ENCODE data around the gene SMIM28.
"Not testable (repeated sequence)": the region's sequence is repeated elsewhere in the genome, so short reads cannot be mapped to it uniquely, and the experiment has no call there.

SMIM28 gene

GRCh38 chr6:138405816-138406413 lies 28.2 kb downstream of the SMIM28 start:
- DNase-seq (ENCODE audit: low spot score) = no peak

DNA sequence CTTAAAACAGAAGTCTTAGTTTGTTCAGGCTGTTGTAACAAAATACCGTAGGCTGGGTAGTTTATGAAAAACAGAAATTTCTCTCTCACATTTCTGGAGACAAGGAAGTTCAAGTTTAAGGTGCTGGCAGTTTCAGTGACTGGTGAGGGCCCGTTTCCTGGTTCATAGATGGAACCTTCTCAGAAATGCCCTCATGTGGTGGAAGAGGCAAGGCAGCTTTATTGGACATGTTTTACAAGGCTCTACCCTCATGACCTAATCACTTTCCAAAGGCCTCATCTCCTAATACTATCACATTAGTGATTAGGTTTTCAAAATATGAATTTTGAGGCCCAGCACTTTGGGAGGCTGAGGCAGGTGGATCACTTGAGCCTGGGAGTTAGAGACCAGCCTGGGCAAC lies 28.7 kb downstream of the SMIM28 start:
- DNase-seq (ENCODE audit: low spot score) = no peak

- DNase-seq (ENCODE audit: low spot score) = no peak
Observed at GRCh38 chr6:138410048-138410735, 32.5 kb downstream of the SMIM28 start.

- no peak for DNase-seq (ENCODE audit: low spot score)
Observed at GRCh38 chr6:138410972-138411880, 33.5 kb downstream of the SMIM28 start.

DNA sequence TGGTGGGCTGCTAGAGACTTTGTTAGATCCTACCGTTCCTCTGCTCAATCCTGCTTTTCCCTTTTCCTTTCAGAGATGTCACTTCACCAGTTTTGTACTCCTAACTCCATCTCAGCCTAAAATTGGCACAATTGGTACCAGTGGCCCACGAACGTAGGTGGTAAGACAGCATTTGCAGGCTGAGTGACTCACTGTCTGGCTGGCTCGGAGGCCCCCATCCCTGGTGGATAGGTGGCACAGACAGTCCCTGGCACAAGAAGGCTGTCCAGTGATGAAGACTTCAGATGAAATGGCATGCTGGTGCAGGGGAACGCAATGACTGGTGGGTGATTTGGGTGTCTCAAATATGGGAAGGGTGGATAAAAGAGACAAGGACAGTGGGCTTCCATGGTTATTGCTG lies 37.4 kb downstream of the SMIM28 start:
- DNase-seq (ENCODE audit: low spot score) = no peak

DNA sequence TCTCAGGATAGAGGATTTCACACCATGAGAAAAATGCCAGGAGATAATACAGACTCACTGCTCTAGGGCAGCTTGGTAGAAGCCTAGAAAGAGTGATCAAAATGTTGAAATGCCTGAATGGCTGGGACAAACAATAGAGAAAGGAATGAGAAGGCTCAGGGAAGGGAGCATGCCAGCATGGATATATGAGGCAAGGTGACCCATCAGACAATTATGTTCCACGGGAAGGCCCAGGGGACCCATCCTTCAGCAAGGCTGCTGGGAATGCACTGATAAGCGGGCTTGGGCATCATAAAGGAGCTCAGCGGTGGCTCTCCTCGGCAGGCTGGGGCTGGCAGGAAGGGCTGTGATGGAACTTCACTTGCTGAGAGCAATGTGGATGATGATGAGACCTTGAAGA lies 38.5 kb downstream of the SMIM28 start:
- DNase-seq (ENCODE audit: low spot score) = no peak

GRCh38 chr6:138417493-138418117 lies 39.9 kb downstream of the SMIM28 start:
- no peak for DNase-seq (ENCODE audit: low spot score)

DNA sequence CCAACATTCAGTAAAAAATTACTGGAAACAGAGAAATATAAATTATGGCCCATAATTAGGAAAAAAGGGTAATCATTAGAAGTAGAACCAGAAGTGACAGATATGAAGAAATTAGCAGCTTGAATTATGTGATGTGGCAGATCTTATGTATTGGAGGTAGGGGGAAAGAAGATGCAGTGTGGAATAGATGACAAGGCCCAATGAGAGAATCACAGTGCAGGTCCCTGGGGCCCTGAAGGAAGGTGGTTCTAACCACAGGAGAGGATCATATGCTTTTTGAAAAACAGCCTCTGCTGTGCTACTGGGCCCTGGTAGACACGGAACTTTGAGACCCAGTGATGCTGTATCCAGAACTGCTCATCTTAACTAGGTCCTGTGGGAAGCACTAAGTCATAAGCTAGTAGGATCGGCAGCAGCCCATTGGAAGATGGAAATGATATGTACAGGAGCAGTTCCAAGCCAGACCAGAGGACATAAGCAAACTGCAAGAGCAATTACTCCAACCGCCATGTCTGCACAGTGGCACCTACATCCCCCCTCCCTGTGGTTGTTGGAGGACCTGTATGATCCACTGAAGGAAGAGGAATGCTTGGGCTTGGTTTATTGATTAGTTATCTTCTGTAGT lies 40.5 kb downstream of the SMIM28 start:
- DNase-seq (ENCODE audit: low spot score) = no peak

- DNase-seq (ENCODE audit: low spot score) = no peak
Observed at GRCh38 chr6:138419766-138420165, 42.1 kb downstream of the SMIM28 start.

DNA sequence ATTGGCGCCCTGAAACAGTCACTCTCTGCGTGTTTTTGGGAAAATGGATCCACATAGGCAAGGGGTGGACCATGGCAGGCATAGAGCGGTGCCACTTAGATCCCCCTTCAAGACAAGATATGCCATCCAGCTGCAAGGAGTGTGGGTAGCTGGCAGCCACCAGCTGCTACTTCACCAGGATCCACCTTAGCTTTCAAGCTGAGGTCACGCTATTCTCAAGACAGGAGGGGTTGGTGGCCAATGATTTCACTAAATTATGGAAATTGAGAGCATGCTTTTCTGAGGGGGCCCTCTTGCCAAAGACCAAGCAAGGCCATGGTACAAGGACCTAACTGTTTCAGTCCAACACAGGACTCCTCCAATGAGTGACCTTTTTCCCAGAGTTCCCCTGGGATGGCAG lies 42.7 kb downstream of the SMIM28 start:
- no peak for DNase-seq (ENCODE audit: low spot score)

DNA sequence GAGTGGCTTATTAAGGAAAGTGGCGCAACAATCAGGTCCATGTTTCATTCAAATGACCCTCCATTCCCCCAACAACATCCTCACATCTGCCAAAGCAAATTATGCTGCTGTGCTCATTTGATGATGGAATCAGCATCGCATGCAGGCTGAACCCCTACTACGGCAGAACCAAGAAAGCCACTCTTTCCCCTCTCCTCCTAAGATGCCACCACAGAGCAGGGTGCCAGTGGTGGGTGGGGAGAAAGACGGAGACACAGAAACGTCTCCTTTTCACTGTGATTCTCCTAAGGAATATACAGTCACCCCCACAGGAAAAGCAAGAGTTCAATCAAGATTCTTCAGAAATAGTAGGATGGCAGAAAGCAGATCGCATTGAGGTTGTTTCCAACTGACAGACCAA lies 43.4 kb downstream of the SMIM28 start:
- no peak for DNase-seq (ENCODE audit: low spot score)

- DNase-seq (ENCODE audit: low spot score) = no peak
Observed at GRCh38 chr6:138421608-138422007, 43.9 kb downstream of the SMIM28 start.

DNA sequence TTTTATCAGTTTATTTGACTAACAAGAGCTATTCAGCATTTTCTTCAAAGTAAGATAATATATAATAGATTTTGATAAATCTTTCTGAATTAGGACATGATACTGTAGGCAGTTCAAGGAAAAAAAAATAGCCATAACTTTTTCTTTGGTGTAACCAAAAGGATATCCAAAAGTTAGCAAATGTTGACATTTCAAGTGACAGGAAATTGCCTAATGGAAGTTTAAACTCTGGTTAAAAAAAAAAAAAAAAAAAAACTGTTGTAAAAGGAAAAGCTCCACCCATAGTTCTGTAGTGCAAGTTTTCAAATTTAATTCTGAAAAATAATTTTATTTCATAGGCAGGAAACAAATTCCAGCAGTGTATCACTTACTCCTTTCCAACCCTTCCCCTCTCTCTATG lies 45.2 kb downstream of the SMIM28 start:
- DNase-seq (ENCODE audit: low spot score) = no peak

DNA sequence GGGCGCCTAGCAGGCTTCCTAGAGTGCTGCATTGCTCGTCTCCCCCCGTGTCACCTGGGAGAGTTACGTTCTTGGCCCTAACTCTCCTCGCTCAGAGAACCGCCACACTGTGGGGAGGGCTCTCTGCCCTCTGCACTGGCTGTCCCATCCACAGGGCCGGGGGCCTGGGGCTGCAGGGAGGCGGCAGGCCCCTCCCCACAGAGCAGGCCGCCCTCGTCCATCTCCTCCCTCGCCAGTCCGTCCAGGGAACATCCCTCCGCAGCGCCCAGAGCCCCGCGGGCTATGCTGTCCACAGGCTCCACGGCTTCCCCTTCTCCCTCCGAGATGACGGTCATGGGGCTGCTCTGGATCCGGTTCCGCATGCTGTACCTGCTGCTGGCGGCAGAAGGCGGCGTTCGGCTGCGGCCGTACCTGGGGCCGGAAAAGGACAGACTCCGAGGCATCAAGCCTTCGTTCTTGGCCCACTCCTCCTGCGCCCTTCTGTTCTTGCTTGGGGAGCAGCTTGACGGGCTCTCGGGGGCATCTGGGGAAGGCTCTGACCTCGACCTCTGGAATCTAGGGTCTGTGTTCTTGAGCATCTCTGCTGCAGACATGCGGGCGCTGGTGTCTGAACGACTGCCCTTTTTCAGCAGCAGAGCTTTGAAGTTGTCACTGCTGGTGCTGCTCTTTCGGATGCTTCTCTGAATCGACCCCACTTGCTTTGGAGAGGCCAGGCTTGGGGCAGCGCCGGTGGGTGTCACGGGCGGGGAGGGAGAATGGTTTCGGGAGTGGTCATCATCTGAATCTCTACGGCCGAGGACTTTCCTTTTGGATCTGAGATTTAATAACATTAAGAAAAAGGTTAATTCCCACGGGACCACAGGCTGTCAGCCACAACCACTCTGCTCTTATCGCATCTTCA lies 46.5 kb downstream of the SMIM28 start:
- DNase-seq (ENCODE audit: low spot score) = no peak

DNA sequence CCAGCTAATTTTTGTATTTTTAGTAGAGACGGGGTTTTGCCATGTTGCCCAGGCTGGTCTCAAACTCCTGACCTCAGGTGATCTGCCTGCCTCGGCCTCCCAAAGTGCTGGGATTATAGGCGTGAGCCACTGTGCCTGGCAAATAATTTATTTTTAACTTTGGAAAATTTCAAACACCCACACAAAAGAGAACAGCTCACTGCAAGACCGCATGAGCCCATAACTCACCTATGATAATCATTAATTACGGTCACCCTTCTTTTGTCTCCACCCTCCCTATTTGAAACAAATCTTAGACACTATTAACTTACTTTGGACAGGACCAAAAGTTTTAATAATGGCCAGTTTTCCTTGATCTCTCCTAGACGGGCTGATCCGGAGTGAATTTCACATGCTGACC lies 47.6 kb downstream of the SMIM28 start:
- DNase-seq (ENCODE audit: low spot score) = not testable (repeated sequence)

GRCh38 chr6:138426500-138427123 lies 48.9 kb downstream of the SMIM28 start:
- DNase-seq (ENCODE audit: low spot score) = no peak

DNA sequence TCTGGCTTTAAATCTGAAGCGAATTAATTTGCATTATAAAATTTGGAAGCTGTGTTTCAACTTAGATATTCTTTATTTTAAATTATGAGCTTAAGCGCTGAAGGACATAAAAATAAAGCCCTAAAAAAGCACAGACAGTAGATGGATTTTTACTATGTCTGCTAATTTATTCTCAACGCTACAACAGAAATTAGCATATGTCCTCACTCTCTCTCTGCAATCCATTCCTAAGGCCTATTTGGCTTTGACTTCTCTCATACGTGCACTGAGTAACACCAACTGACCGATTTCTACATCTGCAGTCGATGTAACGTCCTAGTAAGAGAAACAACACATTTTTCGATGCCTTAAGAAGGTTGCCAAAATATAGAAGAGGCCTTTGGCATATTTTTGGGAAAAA lies 50.0 kb downstream of the SMIM28 start:
- DNase-seq (ENCODE audit: low spot score) = no peak

DNA sequence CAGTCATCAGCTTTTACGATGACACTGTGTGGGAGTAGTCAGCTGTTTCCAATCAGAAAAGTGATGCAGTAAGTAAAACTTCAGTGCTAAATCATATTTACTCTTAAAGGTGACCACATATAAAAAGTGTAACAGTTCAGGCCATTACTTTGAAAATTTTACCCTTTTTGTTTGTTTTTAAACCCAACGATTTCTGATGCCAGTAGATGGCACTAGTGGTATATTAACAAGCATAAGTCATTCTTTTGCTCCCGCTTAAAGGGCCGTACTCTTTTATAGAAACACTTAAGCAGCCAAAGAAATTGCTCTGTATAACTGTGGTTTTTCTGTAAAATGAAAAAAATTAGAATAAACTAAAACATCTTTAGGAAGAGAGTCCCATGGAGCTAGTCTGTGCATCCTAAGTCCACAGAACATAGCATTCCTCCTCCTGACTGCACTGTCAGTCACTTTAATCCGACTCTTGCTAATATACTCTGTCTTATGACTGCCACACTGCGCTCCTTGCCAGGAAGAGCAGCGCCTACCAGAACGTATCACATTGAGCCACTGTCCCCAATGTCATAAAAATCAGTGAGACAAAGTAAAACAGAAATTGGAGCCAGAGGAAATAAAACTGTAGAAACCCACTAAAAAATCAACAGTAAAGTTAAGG lies 51.4 kb downstream of the SMIM28 start:
- peak; percentile 64 for DNase-seq (ENCODE audit: low spot score)

GRCh38 chr6:138429761-138430160 lies 52.1 kb downstream of the SMIM28 start:
- DNase-seq (ENCODE audit: low spot score) = no peak
